Trophoblast cell (in vitro differentiated cells and primary cell): Measurements from ENCODE around the gene SPOCK3.

ENCODE experiments used
- DNase-seq, 2 donors: peaks; one replicate each; pipeline ENCODE4 v3.0.0-alpha.2; 2016
- H2AFZ ChIP-seq: 2 replicates; pipeline ENCODE4 v1.6.1; 2013; ENCODE audit warnings: low read length, moderate library complexity, mild to moderate bottlenecking; ENCODE audit not compliant: insufficient read depth, poor library complexity
- H2AK5ac ChIP-seq: 2 replicates; pipeline ENCODE4 v1.6.1; 2013; ENCODE audit warnings: mild to moderate bottlenecking, low read length
- H2BK120ac ChIP-seq: 2 replicates; pipeline ENCODE4 v1.6.1; 2013; ENCODE audit warnings: low read length, mild to moderate bottlenecking, moderate library complexity; ENCODE audit not compliant: insufficient read depth, poor library complexity
- H2BK12ac ChIP-seq: 2 replicates; pipeline ENCODE4 v1.6.1; 2013; ENCODE audit warnings: mild to moderate bottlenecking, low read length, moderate library complexity
- H2BK5ac ChIP-seq: 2 replicates; pipeline ENCODE4 v1.6.1; 2013; ENCODE audit warnings: low read length, low read depth, moderate library complexity, mild to moderate bottlenecking; ENCODE audit not compliant: poor library complexity
- H3K14ac ChIP-seq: 2 replicates; pipeline ENCODE4 v1.6.1; 2013; ENCODE audit warnings: mild to moderate bottlenecking, low read length
- H3K18ac ChIP-seq: 2 replicates; pipeline ENCODE4 v1.6.1; 2013; ENCODE audit warnings: mild to moderate bottlenecking, low read length
- H3K23ac ChIP-seq: 2 replicates; pipeline ENCODE4 v1.6.1; 2013; ENCODE audit warnings: low read length
- H3K27ac ChIP-seq: 2 replicates; pipeline ENCODE4 v1.5.1; 2013; ENCODE audit warnings: low read depth, mild to moderate bottlenecking, inconsistent platforms, low read length, moderate library complexity
- H3K27me3 ChIP-seq: 2 replicates; pipeline ENCODE4 v1.6.1; 2013; ENCODE audit warnings: inconsistent platforms, mild to moderate bottlenecking, low read length, moderate library complexity; ENCODE audit not compliant: insufficient read depth
- H3K36me3 ChIP-seq, 2 experiments: 1 replicate in 1 of 2; 2 replicates in 1 of 2; pipeline ENCODE4 v1.6.1; 2013; ENCODE audit warnings: low read length in 2 of 2, mild to moderate bottlenecking in 2 of 2, moderate library complexity in 1 of 2; ENCODE audit not compliant: insufficient read depth in 2 of 2, control insufficient read depth in 1 of 2
- H3K4ac ChIP-seq: 2 replicates; pipeline ENCODE4 v1.6.1; 2013; ENCODE audit warnings: low read depth, mild to moderate bottlenecking, low read length, moderate library complexity
- H3K4me1 ChIP-seq, 2 experiments: 1 replicate in 1 of 2; 2 replicates in 1 of 2; pipeline ENCODE4 v1.6.1; 2013; ENCODE audit warnings: low read length in 2 of 2, mild to moderate bottlenecking in 2 of 2, moderate library complexity in 1 of 2; ENCODE audit not compliant: insufficient read depth in 2 of 2, control insufficient read depth in 1 of 2
- H3K4me2 ChIP-seq: 2 replicates; pipeline ENCODE4 v1.6.1; 2013; ENCODE audit warnings: inconsistent platforms, mild to moderate bottlenecking, low read length, moderate library complexity
- H3K4me3 ChIP-seq: 2 replicates; pipeline ENCODE4 v1.5.1; 2013; ENCODE audit warnings: mild to moderate bottlenecking, low read depth, low read length, inconsistent platforms
- H3K79me1 ChIP-seq: one replicate; pipeline ENCODE4 v1.6.1; 2013; ENCODE audit warnings: low read length
- H3K79me2 ChIP-seq: 2 replicates; pipeline ENCODE4 v1.6.1; 2013; ENCODE audit warnings: low read length, mild to moderate bottlenecking; ENCODE audit not compliant: control insufficient read depth, insufficient read depth, poor library complexity
- H3K9ac ChIP-seq: 2 replicates; pipeline ENCODE4 v1.6.1; 2013; ENCODE audit warnings: mild to moderate bottlenecking, low read length
- H3K9me3 ChIP-seq: 2 replicates; pipeline ENCODE4 v1.6.1; 2013; ENCODE audit warnings: low read depth, mild to moderate bottlenecking, control low read depth, inconsistent platforms, low read length; ENCODE audit not compliant: insufficient read depth
- H4K12ac ChIP-seq: 2 replicates; pipeline ENCODE4 v1.6.1; 2013; ENCODE audit warnings: low read depth, mild to moderate bottlenecking, low read length, moderate library complexity
- H4K8ac ChIP-seq: 2 replicates; pipeline ENCODE4 v1.6.1; 2013; ENCODE audit warnings: low read depth, mild to moderate bottlenecking, low read length, moderate library complexity
- H4K91ac ChIP-seq: one replicate; pipeline ENCODE4 v1.6.1; 2013; ENCODE audit warnings: low read depth, mild to moderate bottlenecking, low read length, moderate library complexity
- WGBS: extraction: QIAGEN DNeasy Blood & Tissue Kit; methylation state at CpG from one replicate; pipeline ENCODE4 v1.1.7; 2013; ENCODE audit warnings: missing lambda C conversion rate; ENCODE audit not compliant: insufficient read length, insufficient coverage; ENCODE audit errors: extremely low coverage; 5-methylcytosine and 5-hydroxymethylcytosine counted together

SPOCK3 gene

GRCh38 chr4:167034983-167035382 is 199.3 kb downstream of the SPOCK3 start:
- no peak overlapping the region for H4K91ac ChIP-seq
- H3K27me3 ChIP-seq = no peaks in the 10 kb centered on the region
- no CpG with 5 or more reads among the region's 2 CpGs for WGBS
- H3K79me2 ChIP-seq = no peaks in the 10 kb centered on the region
- H3K27ac ChIP-seq = no peak overlapping the region
- H3K23ac ChIP-seq = no peak overlapping the region
- no peak overlapping the region for H3K18ac ChIP-seq
- H3K4me2 ChIP-seq = no peak overlapping the region
- no peaks in the 10 kb centered on the region for H3K79me1 ChIP-seq
- H3K14ac ChIP-seq = no peak overlapping the region
- H3K36me3 ChIP-seq = no peaks in the 10 kb centered on the region
- no peak overlapping the region for H2BK12ac ChIP-seq
- no peaks in the 10 kb centered on the region for H3K4me1 ChIP-seq
- no peak overlapping the region for H2BK120ac ChIP-seq
- H4K12ac ChIP-seq = no peak overlapping the region
- no peak overlapping the region for H4K8ac ChIP-seq
- DNase-seq = no peak
- H2BK5ac ChIP-seq = no peak overlapping the region
- no peaks in the 10 kb centered on the region for H3K9me3 ChIP-seq
- H2AFZ ChIP-seq = no peak overlapping the region
- H3K4me3 ChIP-seq = no peak overlapping the region
- H3K4ac ChIP-seq = no peak overlapping the region
- H3K9ac ChIP-seq = no peak overlapping the region
- no peak overlapping the region for H2AK5ac ChIP-seq

GRCh38 chr4:167032871-167033270 is 201.4 kb downstream of the SPOCK3 start:
- Histone ChIP-seq H2AFZ (no peak overlapping the region), H3K4me3 (no peak overlapping the region), H3K23ac (no peak overlapping the region), H3K27ac (no peak overlapping the region), H3K36me3 (no peaks in the 10 kb centered on the region), H3K9ac (no peak overlapping the region), H2BK5ac (no peak overlapping the region), H2AK5ac (no peak overlapping the region), H3K18ac (no peak overlapping the region), H3K79me1 (no peaks in the 10 kb centered on the region), H2BK120ac (no peak overlapping the region), H4K8ac (no peak overlapping the region), H3K4ac (no peak overlapping the region), H3K79me2 (no peaks in the 10 kb centered on the region), H3K27me3 (no peaks in the 10 kb centered on the region), H3K4me2 (no peak overlapping the region), H4K91ac (no peak overlapping the region), H4K12ac (no peak overlapping the region), H3K9me3 (no peaks in the 10 kb centered on the region), H3K14ac (no peak overlapping the region), H2BK12ac (no peak overlapping the region), H3K4me1 (no peaks in the 10 kb centered on the region)
- no CpG with 5 or more reads among the region's 3 CpGs for WGBS
- DNase-seq = no peak

GRCh38 chr4:167031534-167032156 is 202.6 kb downstream of the SPOCK3 start:
- Histone ChIP-seq H3K4me1 (no peaks in the 10 kb centered on the region), H3K23ac (no peak overlapping the region), H3K27ac (no peak overlapping the region), H3K4me3 (no peak overlapping the region), H2BK5ac (no peak overlapping the region), H3K4me2 (no peak overlapping the region), H2BK120ac (no peak overlapping the region), H3K36me3 (no peaks in the 10 kb centered on the region), H2AFZ (no peak overlapping the region), H3K9me3 (no peaks in the 10 kb centered on the region), H2AK5ac (no peak overlapping the region), H4K12ac (no peak overlapping the region), H3K4ac (no peak overlapping the region), H3K79me2 (no peaks in the 10 kb centered on the region), H2BK12ac (no peak overlapping the region), H4K91ac (no peak overlapping the region), H3K18ac (no peak overlapping the region), H3K14ac (no peak overlapping the region), H4K8ac (no peak overlapping the region), H3K9ac (no peak overlapping the region), H3K79me1 (no peaks in the 10 kb centered on the region), H3K27me3 (no peaks in the 10 kb centered on the region)
- no peak for DNase-seq
- WGBS = no CpG with 5 or more reads among the region's 3 CpGs

GRCh38 chr4:167028976-167029375 is 205.3 kb downstream of the SPOCK3 start:
- no peak overlapping the region for H2BK5ac ChIP-seq
- H2AFZ ChIP-seq = no peak overlapping the region
- H3K79me1 ChIP-seq = no peaks in the 10 kb centered on the region
- H3K4me1 ChIP-seq = no peaks in the 10 kb centered on the region
- H3K79me2 ChIP-seq = no peaks in the 10 kb centered on the region
- no peak overlapping the region for H3K4me2 ChIP-seq
- no peaks in the 10 kb centered on the region for H3K27me3 ChIP-seq
- no peak overlapping the region for H2AK5ac ChIP-seq
- H3K4ac ChIP-seq = no peak overlapping the region
- H4K8ac ChIP-seq = no peak overlapping the region
- no peak overlapping the region for H2BK12ac ChIP-seq
- H3K18ac ChIP-seq = no peak overlapping the region
- H3K27ac ChIP-seq = no peak overlapping the region
- no peak for DNase-seq
- H4K12ac ChIP-seq = no peak overlapping the region
- H3K9me3 ChIP-seq = no peaks in the 10 kb centered on the region
- H3K36me3 ChIP-seq = no peaks in the 10 kb centered on the region
- H3K4me3 ChIP-seq = no peak overlapping the region
- H3K14ac ChIP-seq = no peak overlapping the region
- no peak overlapping the region for H2BK120ac ChIP-seq
- no peak overlapping the region for H3K23ac ChIP-seq
- H3K9ac ChIP-seq = no peak overlapping the region
- H4K91ac ChIP-seq = no peak overlapping the region
- WGBS = no CpG with 5 or more reads among the region's 3 CpGs
